HG02938 (cell line): ENCODE results near the gene HAX1.
"Not testable (repeated sequence)": the region's sequence is repeated elsewhere in the genome, so short reads cannot be mapped to it uniquely, and the experiment has no call there.

Source experiments
- ATAC-seq: cut with Tn5 transposase; IDR thresholded peaks from one replicate; pipeline ENCODE4 v1.9.1; 2021; ENCODE audit warnings: mild to moderate bottlenecking, moderate library complexity; ENCODE audit not compliant: unreplicated experiment

The HAX1 gene

GRCh38 chr1:154272217-154272998 is at the start of gene HAX1:
TSS of gene HAX1 (plus strand) at chr1:154272629. CDS start at chr1:154272724, 95 bp downstream.
- peak; percentile 91 for ATAC-seq

- no peak for ATAC-seq
Measured at GRCh38 chr1:154222918-154223317, 49.5 kb upstream of the HAX1 start.

GRCh38 chr1:154223621-154224020 is 48.8 kb upstream of the HAX1 start:
- no peak for ATAC-seq

GRCh38 chr1:154225370-154225769 is 47.1 kb upstream of the HAX1 start:
- no peak for ATAC-seq

GRCh38 chr1:154231112-154231511 is 41.3 kb upstream of the HAX1 start:
- not testable (repeated sequence) for ATAC-seq

GRCh38 chr1:154233127-154233526 is 39.3 kb upstream of the HAX1 start:
- not testable (repeated sequence) for ATAC-seq

GRCh38 chr1:154236855-154237254 is 35.6 kb upstream of the HAX1 start:
- ATAC-seq = no peak

GRCh38 chr1:154237435-154237834 is 35.0 kb upstream of the HAX1 start:
- no peak for ATAC-seq

GRCh38 chr1:154237880-154238506 is 34.4 kb upstream of the HAX1 start:
- no peak for ATAC-seq

GRCh38 chr1:154239491-154239890 is 32.9 kb upstream of the HAX1 start:
- no peak for ATAC-seq

- no peak for ATAC-seq
Measured at GRCh38 chr1:154240294-154240833, 32.1 kb upstream of the HAX1 start.

GRCh38 chr1:154241703-154242351 is 30.6 kb upstream of the HAX1 start:
- ATAC-seq = no peak

GRCh38 chr1:154253671-154254070 is 18.8 kb upstream of the HAX1 start:
- ATAC-seq = no peak

- ATAC-seq = no peak
Measured at GRCh38 chr1:154256686-154257085, 15.7 kb upstream of the HAX1 start.

GRCh38 chr1:154258784-154259183 is 13.6 kb upstream of the HAX1 start:
- ATAC-seq = no peak

GRCh38 chr1:154260127-154260526 is 12.3 kb upstream of the HAX1 start:
- ATAC-seq = no peak

GRCh38 chr1:154263465-154264332 is 8.7 kb upstream of the HAX1 start:
- ATAC-seq = no peak

- ATAC-seq = no peak
Measured at GRCh38 chr1:154264454-154264853, 8.0 kb upstream of the HAX1 start.

- no peak for ATAC-seq
Measured at GRCh38 chr1:154265586-154265985, 6.8 kb upstream of the HAX1 start.

- no peak for ATAC-seq
Measured at GRCh38 chr1:154270833-154271232, 1.6 kb upstream of the HAX1 start.
